HG03280 (cell line): ENCODE results near the gene GADL1.

ENCODE experiments used
- ATAC-seq: cut with Tn5 transposase; IDR thresholded peaks from one replicate; pipeline ENCODE4 v1.9.1; 2021; ENCODE audit warnings: mild to moderate bottlenecking, moderate library complexity; ENCODE audit not compliant: unreplicated experiment

GADL1 gene

DNA sequence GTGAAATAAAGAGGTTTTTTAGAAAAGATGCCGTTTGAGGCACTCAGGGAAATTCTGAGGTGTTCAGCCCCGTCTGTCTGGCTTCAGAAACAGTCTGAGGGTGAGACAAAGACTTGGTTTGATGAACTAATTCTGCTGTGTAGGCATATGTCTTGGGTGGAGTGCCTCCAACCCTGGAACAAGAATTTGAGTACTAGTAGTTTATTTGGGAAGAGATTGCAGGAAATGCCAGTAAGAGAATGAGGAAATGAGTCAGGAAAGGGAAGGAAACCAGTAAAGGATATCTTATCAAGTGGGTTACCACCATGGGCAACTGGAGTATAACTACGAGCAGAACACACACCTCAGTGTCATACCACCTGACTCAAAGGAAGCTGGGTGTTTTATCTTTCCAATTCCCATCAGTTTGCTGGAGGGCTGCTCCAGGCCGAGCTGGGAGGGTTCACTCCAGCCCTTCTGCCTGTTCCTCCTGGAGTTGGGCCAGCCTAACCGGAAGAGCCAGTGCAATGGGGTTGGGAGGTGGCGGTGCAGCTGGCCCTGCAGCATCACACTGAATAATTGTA is 212.7 kb downstream of the GADL1 start:
- no peak for ATAC-seq

DNA sequence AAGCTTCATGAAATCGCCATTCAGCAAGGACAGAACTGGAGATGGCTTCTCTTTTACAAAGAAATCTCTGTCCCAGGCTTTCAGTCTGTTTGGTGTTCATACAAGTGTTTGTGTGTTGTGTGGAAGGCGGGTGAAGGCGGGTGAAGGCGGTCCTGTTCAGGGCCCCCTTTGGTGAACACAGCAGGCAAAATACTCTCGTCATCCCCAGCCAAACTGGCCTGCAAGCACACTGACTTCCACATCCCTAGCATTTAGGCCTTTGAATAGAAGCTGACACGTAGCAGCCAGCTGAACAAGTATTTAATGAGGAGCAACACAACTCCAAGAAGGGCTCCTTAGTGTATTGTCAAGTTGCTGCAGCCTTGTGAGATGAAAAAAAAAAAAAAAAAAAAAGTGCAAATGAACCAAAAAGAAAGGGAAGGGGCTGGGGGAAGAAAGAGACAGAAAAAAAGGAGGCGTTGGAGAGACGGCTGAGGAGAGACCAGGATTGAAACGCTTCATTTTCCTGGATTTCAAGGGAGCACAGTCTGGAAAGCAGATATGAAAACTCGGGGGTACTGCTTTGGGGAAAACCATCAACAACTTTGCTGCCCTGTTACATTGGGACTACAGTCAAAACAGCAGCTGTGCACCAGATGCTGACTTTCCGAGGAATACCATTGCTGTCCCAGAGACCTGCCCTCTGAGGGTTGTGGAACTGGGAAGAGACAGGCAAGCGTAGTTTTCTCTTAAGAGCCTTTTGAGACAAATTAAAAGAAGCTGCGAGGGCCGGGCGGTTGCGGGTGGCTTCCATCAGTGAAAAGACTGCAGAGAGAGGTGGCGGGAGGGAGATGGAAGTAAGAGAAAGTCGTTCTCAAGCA is 213.4 kb downstream of the GADL1 start:
- ATAC-seq = no peak

DNA sequence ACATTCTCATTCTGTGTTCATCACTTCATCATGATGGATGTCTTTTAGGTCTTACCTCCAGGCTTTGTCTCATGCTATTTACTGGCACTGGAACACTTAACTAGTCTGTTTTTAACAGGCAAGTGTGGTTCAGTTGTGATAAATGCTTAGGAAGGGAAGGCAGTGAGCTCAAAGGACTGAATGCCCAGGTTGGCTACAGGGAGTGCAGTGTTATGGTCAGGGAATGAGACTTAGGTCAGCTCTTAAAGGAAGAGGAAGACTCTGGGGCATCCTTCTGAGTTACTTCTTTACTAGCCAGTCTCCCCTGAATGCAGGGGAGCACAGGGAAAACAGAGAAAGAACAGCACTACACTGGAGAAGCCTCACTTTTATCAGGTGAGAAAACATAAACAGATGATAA is 215.4 kb downstream of the GADL1 start:
- no peak for ATAC-seq

DNA sequence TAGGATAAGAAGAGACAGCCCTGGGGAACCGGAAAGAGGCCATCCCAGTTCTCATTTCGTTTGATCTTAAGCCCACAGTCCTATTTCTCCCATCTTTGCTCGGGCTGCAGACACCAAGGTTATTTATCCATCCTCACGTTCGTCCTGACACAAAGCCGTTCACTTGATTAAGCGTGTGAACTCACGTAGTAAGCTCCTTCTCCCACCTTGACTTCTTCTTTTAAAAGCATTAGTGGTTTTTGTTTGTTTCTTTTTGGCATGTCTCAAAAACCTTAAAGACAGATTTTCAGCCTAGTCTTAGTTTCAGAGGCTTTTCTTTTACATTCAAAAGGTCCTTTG is 217.1 kb downstream of the GADL1 start:
- no peak for ATAC-seq

DNA sequence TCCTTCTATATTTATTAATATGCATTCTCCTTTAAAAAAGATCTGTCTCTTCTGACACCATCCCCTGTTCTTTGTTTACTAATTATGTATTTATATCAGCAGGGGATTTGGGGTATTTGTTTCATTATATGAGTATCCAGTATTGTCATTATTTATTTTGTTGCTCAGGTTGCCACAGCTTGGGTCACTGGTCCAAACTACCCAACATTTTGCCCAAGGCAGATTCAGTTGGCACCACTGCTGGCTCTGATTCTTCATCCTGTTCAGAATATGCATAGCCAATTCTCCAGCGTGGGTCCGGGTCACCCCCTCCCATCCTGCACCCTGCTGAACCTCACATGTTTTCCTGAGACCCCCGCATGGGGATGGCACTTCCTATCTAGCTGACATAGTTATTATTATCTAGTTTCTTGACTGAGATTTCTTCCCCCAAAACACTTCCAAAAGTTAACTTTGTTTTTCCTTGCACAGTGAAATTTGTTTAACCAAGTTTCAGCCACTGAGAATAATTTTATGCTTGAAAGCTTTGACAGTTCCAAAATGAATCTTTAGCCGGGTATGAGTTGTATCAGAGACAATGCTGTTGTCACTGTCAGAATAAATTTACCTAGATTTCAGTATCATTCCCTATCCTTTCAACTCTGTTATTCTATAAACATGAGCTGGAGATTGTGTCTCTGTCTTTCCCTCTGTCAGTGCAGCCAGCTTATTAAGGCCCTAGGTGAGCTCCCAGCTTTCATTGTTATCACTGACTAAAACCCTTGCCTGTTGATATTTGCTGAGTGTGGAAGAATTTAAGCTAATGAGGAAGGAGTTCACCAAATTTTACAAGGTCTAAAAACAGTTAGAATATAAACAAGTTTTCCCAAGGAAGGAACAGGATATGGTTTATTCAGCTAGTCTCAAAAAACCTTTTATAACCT is 217.8 kb downstream of the GADL1 start:
- ATAC-seq = no peak
